HG02610 (cell line): ENCODE results near the gene PTPN5.
A peak's percentile ranks its signal among the peaks of the same experiment; 100 is the strongest.
"Not testable (repeated sequence)": the region's sequence is repeated elsewhere in the genome, so short reads cannot be mapped to it uniquely, and the experiment has no call there.

Experiments used
- ATAC-seq: cut with Tn5 transposase; IDR thresholded peaks from one replicate; pipeline ENCODE4 v1.9.1; 2021; ENCODE audit warnings: mild to moderate bottlenecking, moderate library complexity; ENCODE audit not compliant: unreplicated experiment

Gene PTPN5

GRCh38 chr11:18791207-18791968 is at the start of gene PTPN5:
TSS of gene PTPN5 (minus strand) at chr11:18791798. CDS start at chr11:18771958, 19,840 bp downstream.
- no peak for ATAC-seq

DNA sequence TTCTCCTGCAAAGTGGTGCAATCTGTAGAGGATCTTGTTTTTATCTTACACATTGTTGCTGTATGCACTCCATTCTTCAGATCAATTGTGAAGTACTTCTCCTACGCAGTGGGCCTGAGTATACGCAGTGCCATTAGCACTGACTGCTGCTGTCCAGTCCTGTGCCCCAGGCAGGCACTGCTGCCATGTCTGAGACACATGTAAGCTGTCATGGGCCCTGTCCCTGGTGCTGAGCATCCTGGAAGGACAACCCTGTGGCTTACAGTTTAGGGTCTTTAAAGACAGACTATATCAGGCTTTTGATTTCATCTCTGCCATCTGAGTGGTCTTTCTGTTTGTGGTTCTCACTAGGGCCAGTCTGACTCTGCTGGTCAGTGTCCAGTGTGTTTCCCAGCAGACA is 44.8 kb upstream of the PTPN5 start:
- ATAC-seq = no peak

GRCh38 chr11:18834754-18835466 is 43.3 kb upstream of the PTPN5 start:
- ATAC-seq = no peak

GRCh38 chr11:18820160-18820559 is 28.6 kb upstream of the PTPN5 start:
- not testable (repeated sequence) for ATAC-seq

GRCh38 chr11:18804199-18804999 is 12.8 kb upstream of the PTPN5 start:
- no peak for ATAC-seq

- ATAC-seq = no peak
Measured at GRCh38 chr11:18802381-18803257, 11.0 kb upstream of the PTPN5 start.

GRCh38 chr11:18798799-18799469 is 7.3 kb upstream of the PTPN5 start:
- ATAC-seq = no peak

GRCh38 chr11:18794956-18795355 is 3.4 kb upstream of the PTPN5 start:
- no peak for ATAC-seq

- ATAC-seq = no peak
Measured at GRCh38 chr11:18792827-18793226, 1.2 kb upstream of the PTPN5 start.

- no peak for ATAC-seq
Measured at GRCh38 chr11:18791969-18792628, 501 bp upstream of the PTPN5 start.

GRCh38 chr11:18790883-18791206 is 753 bp downstream of the PTPN5 start:
- ATAC-seq = no peak

DNA sequence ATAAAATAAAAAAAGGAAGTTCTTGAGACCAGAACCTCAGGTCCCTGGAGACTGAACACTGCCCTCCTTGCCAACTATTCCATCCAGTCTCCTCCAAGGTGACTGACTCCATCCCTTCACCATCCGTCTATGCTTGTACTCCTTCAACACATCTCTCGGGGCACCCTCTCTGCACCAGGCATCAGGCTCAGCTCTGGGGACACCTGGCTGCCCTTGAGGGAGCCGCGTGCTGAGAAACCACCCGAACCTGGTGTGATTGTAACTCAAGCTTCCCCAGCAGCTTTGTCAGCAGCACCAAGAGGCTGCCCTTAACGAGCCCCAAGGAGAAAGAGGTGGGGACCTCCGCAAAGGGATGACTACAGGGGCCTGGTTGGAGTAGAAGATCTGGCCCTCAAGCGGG is 1.7 kb downstream of the PTPN5 start:
- no peak for ATAC-seq

GRCh38 chr11:18785411-18785810 is 6.2 kb downstream of the PTPN5 start:
- no peak for ATAC-seq

GRCh38 chr11:18780896-18781295 is 10.7 kb downstream of the PTPN5 start:
- no peak for ATAC-seq

- ATAC-seq = no peak
Measured at GRCh38 chr11:18780329-18780728, 11.3 kb downstream of the PTPN5 start.

DNA sequence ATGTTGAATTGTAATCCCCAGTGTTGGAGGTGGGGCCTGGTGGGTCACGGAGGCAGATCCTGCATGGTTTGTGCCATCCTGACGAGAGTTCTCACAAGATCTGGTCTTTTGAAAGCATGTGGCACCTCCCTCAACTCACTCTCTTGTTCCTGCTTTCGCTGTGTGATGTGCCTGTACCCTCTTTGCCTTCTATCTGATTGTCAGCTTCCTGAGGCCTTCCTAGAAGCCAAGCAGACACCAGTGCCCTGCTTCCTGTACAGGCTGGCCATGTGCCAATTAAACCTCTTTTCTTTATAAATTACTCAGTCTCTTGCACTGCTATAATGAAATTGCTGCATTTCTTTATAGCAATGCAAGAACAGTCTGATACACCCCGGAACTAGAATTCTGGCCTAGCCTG is 13.1 kb downstream of the PTPN5 start:
- ATAC-seq = no peak

- ATAC-seq = no peak
Measured at GRCh38 chr11:18776324-18776723, 15.3 kb downstream of the PTPN5 start.

GRCh38 chr11:18775492-18776292 is 15.9 kb downstream of the PTPN5 start:
- peak; percentile 73 for ATAC-seq

DNA sequence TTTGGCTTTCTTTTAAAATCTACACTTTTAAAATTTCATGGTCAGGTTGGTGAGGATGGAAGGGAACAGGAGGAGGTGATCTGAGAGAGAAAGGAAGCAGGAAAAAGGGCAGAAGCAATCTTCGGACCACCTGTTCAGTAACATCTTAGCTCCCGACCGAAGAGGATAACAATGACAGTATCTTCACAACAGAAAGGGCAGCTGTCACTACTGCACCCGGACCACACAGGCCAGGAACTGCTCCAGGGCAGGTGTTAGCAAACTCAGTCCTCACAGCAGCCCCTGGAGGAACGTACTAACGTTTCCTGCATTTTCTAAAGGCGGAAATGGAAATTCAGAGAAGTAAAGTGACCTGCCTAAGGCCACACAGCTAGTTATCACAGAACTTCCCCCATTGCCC is 16.8 kb downstream of the PTPN5 start:
- ATAC-seq = no peak
